GM23338 (cell line): ENCODE data around the gene NPC1. TPM values are rescaled to one million over a fixed set of nuclear protein-coding genes. Genes with fewer than 3 reads are reported as not detected.

Source experiments
- ATAC-seq: fragments of 200-7000 bp; cut with Tn5 transposase; 3 replicates; pipeline ENCODE4 v1.9.1; 2020
- DNase-seq: peaks from one replicate; pipeline ENCODE4 v3.0.0-alpha.2; 2015; ENCODE audit warnings: low spot score
- H2AFZ ChIP-seq: fragments of 200-600 bp; sonication (generic); 2 replicates; pipeline ENCODE4 v1.8.0; 2016; ENCODE audit warnings: antibody characterized with exemption, mild to moderate bottlenecking, moderate library complexity
- H3F3A ChIP-seq: fragments of 200-600 bp; sonication (generic); replicated peaks from 2 replicates; pipeline ENCODE4 v1.8.0; 2017; ENCODE audit warnings: antibody characterized with exemption, mixed run types, low read depth
- H3K27ac ChIP-seq: fragments of 200-600 bp; sonication (generic); 2 replicates; pipeline ENCODE4 v1.6.1; 2016; ENCODE audit warnings: low read depth
- H3K27me3 ChIP-seq: fragments of 200-600 bp; sonication (generic); 2 replicates; pipeline ENCODE4 v1.8.0; 2016; ENCODE audit warnings: mild to moderate bottlenecking, mixed run types, moderate library complexity; ENCODE audit not compliant: insufficient read depth
- H3K36me3 ChIP-seq: fragments of 200-600 bp; sonication (generic); 2 replicates; pipeline ENCODE4 v1.8.0; 2016; ENCODE audit warnings: mild to moderate bottlenecking; ENCODE audit not compliant: insufficient read depth
- H3K4me1 ChIP-seq: fragments of 200-600 bp; sonication (generic); 2 replicates; pipeline ENCODE4 v1.8.0; 2016; ENCODE audit warnings: mild to moderate bottlenecking, moderate library complexity; ENCODE audit not compliant: insufficient read depth
- H3K4me2 ChIP-seq: fragments of 200-600 bp; sonication (generic); 2 replicates; pipeline ENCODE4 v1.7.1; 2017; ENCODE audit warnings: mixed run types
- H3K4me3 ChIP-seq: fragments of 200-600 bp; sonication (generic); 2 replicates; pipeline ENCODE4 v1.6.1; 2016; ENCODE audit warnings: mixed run types
- H3K79me2 ChIP-seq: fragments of 200-600 bp; sonication (generic); replicated peaks from 2 replicates; pipeline ENCODE4 v1.8.0; 2017; ENCODE audit warnings: mild to moderate bottlenecking; ENCODE audit not compliant: insufficient read depth
- H3K9me2 ChIP-seq: fragments of 200-600 bp; sonication (generic); 2 replicates; pipeline ENCODE4 v1.8.0; 2017; ENCODE audit not compliant: insufficient read depth
- H4K20me1 ChIP-seq: fragments of 200-600 bp; sonication (generic); replicated peaks from 2 replicates; pipeline ENCODE4 v1.8.0; 2017; ENCODE audit warnings: mild to moderate bottlenecking; ENCODE audit not compliant: insufficient read depth
- H3K27ac Mint-ChIP-seq: 2 replicates; pipeline ENCODE4 v1.8.0; 2020; ENCODE audit warnings: inconsistent platforms, mild to moderate bottlenecking, moderate library complexity, mixed read lengths
- H3K27me3 Mint-ChIP-seq: 3 replicates; pipeline ENCODE4 v1.8.0; 2022; ENCODE audit warnings: low read depth, mild to moderate bottlenecking, moderate library complexity, mixed read lengths, inconsistent platforms; ENCODE audit not compliant: insufficient read depth, poor library complexity
- H3K36me3 Mint-ChIP-seq: 3 replicates; pipeline ENCODE4 v1.8.0; 2021; ENCODE audit warnings: low read depth, mild to moderate bottlenecking, inconsistent platforms, moderate library complexity, mixed read lengths
- H3K4me1 Mint-ChIP-seq: 3 replicates; pipeline ENCODE4 v1.8.0; 2020; ENCODE audit warnings: mild to moderate bottlenecking, inconsistent platforms, mixed read lengths
- H3K4me3 Mint-ChIP-seq: 3 replicates; pipeline ENCODE4 v1.8.0; 2021; ENCODE audit warnings: moderate library complexity, mild to moderate bottlenecking, inconsistent platforms, mixed read lengths
- H3K9me3 Mint-ChIP-seq: 3 replicates; pipeline ENCODE4 v1.8.0; 2020; ENCODE audit warnings: moderate library complexity, mild to moderate bottlenecking, inconsistent platforms, mixed read lengths
- EZH2 ChIP-seq: fragments of 200-600 bp; sonication (generic); IDR thresholded peaks from one replicate; pipeline ENCODE4 v1.8.0; 2017; ENCODE audit warnings: antibody characterized with exemption, mild to moderate bottlenecking, low read depth; ENCODE audit not compliant: unreplicated experiment
- EZH2phosphoT487 ChIP-seq: fragments of 200-600 bp; sonication (generic); IDR thresholded peaks from one replicate; pipeline ENCODE4 v1.8.1; 2018; ENCODE audit warnings: antibody characterized with exemption; ENCODE audit not compliant: unreplicated experiment
- JUNB ChIP-seq: IDR thresholded peaks from one replicate; pipeline ENCODE4 v1.6.1; 2016; ENCODE audit warnings: antibody characterized with exemption; ENCODE audit not compliant: unreplicated experiment
- NANOG ChIP-seq: IDR thresholded peaks from 2 replicates; pipeline ENCODE4 v1.6.1; 2016; ENCODE audit warnings: antibody characterized with exemption, borderline replicate concordance
- ZNF331 ChIP-seq: fragments of 250-450 bp; sonication (Bioruptor Pico); IDR thresholded peaks from 2 replicates; pipeline ENCODE4 v1.5.0; 2020; ENCODE audit warnings: low read depth, mild to moderate bottlenecking, moderate library complexity
- polyA plus RNA-seq: library from polyadenylated mRNA; unstranded; fragments of >200 nt; fragmentation: Nextera tagmentation; extraction: Ambion mirVana; gene quantifications from 2 replicates; pipeline ENCODE4 v1.2.1, GENCODE V29; 2016
- total RNA-seq: library from RNA; depleted of rRNA; stranded (reverse); fragments of >200 nt; shearing (Covaris generic); gene quantifications from 2 replicates; pipeline ENCODE4 v1.2.3, GENCODE V29; 2014
- TF ChIP-seq, protein P1 (sequence below): fragments of 250-450 bp; sonication (Bioruptor Pico); IDR thresholded peaks from 2 replicates; pipeline ENCODE4 v1.5.0; 2020; ENCODE audit warnings: mild to moderate bottlenecking, moderate library complexity
- TF ChIP-seq, protein P2 (sequence below): IDR thresholded peaks from one replicate; pipeline ENCODE4 v1.6.1; 2018; ENCODE audit warnings: antibody characterized with exemption; ENCODE audit not compliant: unreplicated experiment

Gene NPC1
- total and polyA plus RNA-seq, 2 experiments from 2014 or later, result 18.4 to 45.1 TPM

DNA sequence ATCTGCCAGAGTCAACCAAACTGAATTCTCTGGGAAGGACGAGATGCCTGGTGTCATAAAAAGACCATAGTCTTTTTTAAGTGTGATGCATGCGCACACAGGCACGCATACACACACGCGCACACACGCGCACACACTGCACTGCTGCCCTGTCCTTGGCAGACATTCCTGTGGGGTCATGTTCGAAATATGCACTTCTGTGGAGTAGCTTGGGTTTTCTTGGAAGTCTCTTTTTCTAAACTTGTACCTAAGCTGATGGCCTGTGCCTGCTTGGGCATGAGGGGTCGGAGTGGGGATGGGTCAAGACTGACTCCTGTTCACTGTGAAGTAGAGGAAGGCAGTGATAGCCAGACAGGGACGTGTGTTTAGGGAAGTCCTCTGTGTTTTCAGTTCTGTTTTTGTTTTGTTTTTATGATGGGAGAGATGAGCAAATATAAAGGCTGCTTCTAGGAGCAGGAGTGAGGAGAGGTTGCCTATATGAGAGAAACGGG lies 87.0 kb downstream of the NPC1 start:
- Histone ChIP-seq H3K4me2 (no peak overlapping the region), H3K27ac (no peak overlapping the region), H3F3A (0 out of 2 replicates have a peak, but pooled peaks cover 5% of the 10 kb centered on the region), H3K4me3 (no peak overlapping the region), H4K20me1 (peaks cover 2% of the 10 kb centered on the region; the same call in 1 of the 2 replicates), H3K27me3 (peaks cover 20% of the 10 kb centered on the region), H2AFZ (peak overlapping the region; percentile 69; the same call in 1 of the 2 replicates), H3K79me2 (peaks cover 6% of the 10 kb centered on the region), H3K4me1 (peaks cover 10% of the 10 kb centered on the region), H3K36me3 (no peaks in the 10 kb centered on the region), H3K9me2 (no peaks in the 10 kb centered on the region)
- peaks cover 9% of the 10 kb centered on the region for H3K4me1 Mint-ChIP-seq
- H3K27me3 Mint-ChIP-seq, result peaks cover 11% of the 10 kb centered on the region
- H3K9me3 Mint-ChIP-seq, result no peaks in the 10 kb centered on the region
- no peak for ATAC-seq
- H3K4me3 Mint-ChIP-seq, result no peak overlapping the region
- no peak overlapping the region for H3K27ac Mint-ChIP-seq
- DNase-seq, result no peak
- H3K36me3 Mint-ChIP-seq, result no peaks in the 10 kb centered on the region; the same call in 2 of the 3 replicates
- TF ChIP-seq JUNB (no peak), ZNF331 (CRISPR knock-in tag) (no peak), EZH2phosphoT487 (no peak), EZH2 (no peak), NANOG (no peak)
- TF ChIP-seq, protein P1, sequence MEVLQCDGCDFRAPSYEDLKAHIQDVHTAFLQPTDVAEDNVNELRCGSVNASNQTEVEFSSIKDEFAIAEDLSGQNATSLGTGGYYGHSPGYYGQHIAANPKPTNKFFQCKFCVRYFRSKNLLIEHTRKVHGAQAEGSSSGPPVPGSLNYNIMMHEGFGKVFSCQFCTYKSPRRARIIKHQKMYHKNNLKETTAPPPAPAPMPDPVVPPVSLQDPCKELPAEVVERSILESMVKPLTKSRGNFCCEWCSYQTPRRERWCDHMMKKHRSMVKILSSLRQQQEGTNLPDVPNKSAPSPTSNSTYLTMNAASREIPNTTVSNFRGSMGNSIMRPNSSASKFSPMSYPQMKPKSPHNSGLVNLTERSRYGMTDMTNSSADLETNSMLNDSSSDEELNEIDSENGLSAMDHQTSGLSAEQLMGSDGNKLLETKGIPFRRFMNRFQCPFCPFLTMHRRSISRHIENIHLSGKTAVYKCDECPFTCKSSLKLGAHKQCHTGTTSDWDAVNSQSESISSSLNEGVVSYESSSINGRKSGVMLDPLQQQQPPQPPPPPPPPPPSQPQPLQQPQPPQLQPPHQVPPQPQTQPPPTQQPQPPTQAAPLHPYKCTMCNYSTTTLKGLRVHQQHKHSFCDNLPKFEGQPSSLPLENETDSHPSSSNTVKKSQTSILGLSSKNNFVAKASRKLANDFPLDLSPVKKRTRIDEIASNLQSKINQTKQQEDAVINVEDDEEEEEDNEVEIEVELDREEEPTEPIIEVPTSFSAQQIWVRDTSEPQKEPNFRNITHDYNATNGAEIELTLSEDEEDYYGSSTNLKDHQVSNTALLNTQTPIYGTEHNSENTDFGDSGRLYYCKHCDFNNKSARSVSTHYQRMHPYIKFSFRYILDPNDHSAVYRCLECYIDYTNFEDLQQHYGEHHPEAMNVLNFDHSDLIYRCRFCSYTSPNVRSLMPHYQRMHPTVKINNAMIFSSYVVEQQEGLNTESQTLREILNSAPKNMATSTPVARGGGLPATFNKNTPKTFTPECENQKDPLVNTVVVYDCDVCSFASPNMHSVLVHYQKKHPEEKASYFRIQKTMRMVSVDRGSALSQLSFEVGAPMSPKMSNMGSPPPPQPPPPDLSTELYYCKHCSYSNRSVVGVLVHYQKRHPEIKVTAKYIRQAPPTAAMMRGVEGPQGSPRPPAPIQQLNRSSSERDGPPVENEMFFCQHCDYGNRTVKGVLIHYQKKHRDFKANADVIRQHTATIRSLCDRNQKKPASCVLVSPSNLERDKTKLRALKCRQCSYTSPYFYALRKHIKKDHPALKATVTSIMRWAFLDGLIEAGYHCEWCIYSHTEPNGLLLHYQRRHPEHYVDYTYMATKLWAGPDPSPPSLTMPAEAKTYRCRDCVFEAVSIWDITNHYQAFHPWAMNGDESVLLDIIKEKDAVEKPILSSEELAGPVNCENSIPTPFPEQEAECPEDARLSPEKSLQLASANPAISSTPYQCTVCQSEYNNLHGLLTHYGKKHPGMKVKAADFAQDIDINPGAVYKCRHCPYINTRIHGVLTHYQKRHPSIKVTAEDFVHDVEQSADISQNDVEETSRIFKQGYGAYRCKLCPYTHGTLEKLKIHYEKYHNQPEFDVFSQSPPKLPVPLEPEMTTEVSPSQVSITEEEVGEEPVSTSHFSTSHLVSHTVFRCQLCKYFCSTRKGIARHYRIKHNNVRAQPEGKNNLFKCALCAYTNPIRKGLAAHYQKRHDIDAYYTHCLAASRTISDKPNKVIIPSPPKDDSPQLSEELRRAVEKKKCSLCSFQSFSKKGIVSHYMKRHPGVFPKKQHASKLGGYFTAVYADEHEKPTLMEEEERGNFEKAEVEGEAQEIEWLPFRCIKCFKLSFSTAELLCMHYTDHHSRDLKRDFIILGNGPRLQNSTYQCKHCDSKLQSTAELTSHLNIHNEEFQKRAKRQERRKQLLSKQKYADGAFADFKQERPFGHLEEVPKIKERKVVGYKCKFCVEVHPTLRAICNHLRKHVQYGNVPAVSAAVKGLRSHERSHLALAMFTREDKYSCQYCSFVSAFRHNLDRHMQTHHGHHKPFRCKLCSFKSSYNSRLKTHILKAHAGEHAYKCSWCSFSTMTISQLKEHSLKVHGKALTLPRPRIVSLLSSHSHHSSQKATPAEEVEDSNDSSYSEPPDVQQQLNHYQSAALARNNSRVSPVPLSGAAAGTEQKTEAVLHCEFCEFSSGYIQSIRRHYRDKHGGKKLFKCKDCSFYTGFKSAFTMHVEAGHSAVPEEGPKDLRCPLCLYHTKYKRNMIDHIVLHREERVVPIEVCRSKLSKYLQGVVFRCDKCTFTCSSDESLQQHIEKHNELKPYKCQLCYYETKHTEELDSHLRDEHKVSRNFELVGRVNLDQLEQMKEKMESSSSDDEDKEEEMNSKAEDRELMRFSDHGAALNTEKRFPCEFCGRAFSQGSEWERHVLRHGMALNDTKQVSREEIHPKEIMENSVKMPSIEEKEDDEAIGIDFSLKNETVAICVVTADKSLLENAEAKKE, result no peak
- TF ChIP-seq, protein P2, sequence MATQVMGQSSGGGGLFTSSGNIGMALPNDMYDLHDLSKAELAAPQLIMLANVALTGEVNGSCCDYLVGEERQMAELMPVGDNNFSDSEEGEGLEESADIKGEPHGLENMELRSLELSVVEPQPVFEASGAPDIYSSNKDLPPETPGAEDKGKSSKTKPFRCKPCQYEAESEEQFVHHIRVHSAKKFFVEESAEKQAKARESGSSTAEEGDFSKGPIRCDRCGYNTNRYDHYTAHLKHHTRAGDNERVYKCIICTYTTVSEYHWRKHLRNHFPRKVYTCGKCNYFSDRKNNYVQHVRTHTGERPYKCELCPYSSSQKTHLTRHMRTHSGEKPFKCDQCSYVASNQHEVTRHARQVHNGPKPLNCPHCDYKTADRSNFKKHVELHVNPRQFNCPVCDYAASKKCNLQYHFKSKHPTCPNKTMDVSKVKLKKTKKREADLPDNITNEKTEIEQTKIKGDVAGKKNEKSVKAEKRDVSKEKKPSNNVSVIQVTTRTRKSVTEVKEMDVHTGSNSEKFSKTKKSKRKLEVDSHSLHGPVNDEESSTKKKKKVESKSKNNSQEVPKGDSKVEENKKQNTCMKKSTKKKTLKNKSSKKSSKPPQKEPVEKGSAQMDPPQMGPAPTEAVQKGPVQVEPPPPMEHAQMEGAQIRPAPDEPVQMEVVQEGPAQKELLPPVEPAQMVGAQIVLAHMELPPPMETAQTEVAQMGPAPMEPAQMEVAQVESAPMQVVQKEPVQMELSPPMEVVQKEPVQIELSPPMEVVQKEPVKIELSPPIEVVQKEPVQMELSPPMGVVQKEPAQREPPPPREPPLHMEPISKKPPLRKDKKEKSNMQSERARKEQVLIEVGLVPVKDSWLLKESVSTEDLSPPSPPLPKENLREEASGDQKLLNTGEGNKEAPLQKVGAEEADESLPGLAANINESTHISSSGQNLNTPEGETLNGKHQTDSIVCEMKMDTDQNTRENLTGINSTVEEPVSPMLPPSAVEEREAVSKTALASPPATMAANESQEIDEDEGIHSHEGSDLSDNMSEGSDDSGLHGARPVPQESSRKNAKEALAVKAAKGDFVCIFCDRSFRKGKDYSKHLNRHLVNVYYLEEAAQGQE, result no peak
